T47D (cell line): ENCODE results near the gene ULBP1.
"Not testable (repeated sequence)": the region's sequence is repeated elsewhere in the genome, so short reads cannot be mapped to it uniquely, and the experiment has no call there.

Source experiments
- DNase-seq, 2 experiments: peaks; one replicate each; pipeline versions ENCODE4 v3.0.0 to v3.0.0-alpha.2; 2011 to 2012; ENCODE audit warnings: low read depth in 1 of 2, low spot score in 1 of 2
- JUND ChIP-seq: IDR thresholded peaks from 2 replicates; pipeline ENCODE4 v1.6.1; 2012; ENCODE audit warnings: low read depth
- in situ Hi-C: cut with HindIII; loops from 2 replicates; pipeline ENCODE4 v1.10.0; 2016; ENCODE audit warnings: low sequenced_read_pairs, low pct_unique_long_range_greater_than_20kb

The ULBP1 gene

DNA sequence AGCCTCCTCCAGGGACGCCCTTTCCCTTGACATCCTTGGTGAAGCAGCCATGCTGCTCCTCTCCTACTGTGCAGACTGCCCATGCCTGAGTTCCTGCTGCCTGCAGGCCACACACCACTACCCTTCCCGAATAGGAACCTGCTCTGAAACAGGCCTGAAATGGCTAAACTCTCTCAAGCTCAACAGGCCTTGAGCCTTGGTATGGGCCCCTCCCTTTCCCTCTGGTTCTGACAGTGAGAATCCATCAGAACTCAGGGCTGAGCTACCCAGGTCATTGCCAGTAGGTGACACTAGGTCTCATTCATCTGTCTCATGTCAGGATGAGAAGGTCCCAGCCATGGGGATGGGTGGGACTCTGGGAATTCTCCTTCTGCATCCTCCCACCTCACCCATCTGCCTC lies 35.9 kb downstream of the ULBP1 start:
- TF ChIP-seq JUND: no peak
- in situ Hi-C loops: no loop called here
- DNase-seq: no peak

DNA sequence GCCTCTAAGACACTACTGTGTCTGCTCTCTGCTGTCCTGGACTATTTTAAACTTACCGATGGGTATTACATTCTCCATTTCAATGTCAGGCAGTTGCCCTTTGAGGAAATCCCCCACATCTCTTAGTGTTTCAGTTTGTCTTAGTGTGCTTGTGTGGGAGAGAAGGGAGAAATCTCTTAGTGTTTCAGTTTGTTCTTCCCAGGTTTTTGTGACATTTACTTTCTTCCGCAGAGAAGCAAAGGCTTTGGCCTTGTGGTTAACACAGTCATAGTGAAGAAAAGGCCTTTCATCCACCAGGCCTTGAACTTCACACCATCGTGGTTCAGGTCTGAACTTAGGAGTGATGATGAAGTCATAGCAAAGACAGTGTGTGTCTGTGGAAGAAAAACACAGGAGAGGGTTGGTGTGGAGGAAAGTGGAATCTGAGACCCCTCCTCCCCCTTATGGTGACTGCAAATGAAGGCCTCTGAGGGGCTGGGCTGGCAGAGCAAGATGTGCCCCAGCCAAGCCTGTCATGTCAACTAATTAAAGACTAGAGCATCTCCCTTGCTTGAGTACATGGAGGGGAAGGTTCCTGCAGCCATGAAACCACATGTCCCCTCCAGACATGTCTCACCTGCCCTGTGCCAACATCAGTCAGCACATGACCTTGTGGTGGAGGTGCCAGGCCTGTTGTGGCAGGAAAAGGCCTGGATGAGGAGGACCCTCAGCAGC lies 37.7 kb downstream of the ULBP1 start:
- no peak for DNase-seq
- in situ Hi-C loops: no loop called here
- TF ChIP-seq JUND: no peak

GRCh38 chr6:150002710-150003109 lies 39.0 kb downstream of the ULBP1 start:
- no peak for DNase-seq
- in situ Hi-C loops: no loop called here
- no peak for TF ChIP-seq JUND

DNA sequence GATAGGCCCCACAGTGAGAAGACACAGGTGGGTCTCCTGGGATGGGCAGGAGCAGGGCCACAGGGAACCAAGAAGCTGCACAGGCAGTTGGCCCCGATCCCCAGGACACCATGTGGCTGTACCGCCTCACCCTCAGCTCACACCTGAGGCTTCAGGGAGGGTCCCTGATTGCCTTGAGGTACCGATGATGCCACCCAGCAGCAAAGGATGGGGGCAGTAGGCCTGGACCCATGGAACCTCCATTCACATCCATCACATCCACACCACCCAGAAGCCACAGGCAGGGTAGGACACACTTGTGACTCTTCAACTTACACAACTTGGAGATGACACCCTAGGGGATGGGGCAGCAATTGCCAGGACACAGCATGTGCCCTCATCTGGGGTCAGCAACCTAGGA lies 39.9 kb downstream of the ULBP1 start:
- in situ Hi-C loops: not testable (repeated sequence)

DNA sequence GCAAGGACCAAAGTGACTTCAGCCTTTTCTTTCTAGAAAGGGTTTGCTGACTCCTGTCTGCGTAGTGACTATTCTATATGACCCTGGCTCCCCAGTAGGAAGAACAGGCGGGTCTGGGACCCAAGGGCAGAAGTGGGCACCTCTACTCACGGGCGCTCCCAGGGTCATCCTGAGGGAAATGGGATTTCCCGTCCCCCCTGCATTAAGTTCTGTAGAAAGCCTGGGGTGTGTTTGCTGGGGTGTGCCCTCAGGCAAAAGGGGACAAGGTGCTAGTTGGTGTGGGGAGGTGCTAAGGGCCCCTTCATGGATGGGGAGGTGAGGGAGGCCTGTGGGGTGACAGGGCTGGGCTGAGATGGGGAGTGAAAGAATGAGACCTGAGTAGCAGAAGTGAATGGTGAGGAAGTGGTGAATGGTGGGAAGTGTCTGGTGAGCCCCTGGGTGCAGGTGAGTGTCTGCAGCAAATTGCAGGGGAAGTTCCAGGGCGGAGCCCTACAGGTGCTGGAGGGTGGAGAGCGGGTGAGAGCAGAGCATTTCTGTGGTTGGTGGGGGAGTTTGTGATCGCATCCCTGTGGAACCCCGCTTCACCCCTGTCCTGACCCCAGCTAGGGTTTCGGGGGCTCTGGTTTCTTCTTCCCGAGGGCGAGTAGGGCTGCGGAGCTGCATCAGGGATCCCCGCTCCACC lies 40.5 kb downstream of the ULBP1 start:
- in situ Hi-C loops: no loop called here
- TF ChIP-seq JUND: no peak
- no peak for DNase-seq

More for the DNA sequence above, 39.9 kb downstream of the ULBP1 start:
- not testable (repeated sequence) for DNase-seq

DNA sequence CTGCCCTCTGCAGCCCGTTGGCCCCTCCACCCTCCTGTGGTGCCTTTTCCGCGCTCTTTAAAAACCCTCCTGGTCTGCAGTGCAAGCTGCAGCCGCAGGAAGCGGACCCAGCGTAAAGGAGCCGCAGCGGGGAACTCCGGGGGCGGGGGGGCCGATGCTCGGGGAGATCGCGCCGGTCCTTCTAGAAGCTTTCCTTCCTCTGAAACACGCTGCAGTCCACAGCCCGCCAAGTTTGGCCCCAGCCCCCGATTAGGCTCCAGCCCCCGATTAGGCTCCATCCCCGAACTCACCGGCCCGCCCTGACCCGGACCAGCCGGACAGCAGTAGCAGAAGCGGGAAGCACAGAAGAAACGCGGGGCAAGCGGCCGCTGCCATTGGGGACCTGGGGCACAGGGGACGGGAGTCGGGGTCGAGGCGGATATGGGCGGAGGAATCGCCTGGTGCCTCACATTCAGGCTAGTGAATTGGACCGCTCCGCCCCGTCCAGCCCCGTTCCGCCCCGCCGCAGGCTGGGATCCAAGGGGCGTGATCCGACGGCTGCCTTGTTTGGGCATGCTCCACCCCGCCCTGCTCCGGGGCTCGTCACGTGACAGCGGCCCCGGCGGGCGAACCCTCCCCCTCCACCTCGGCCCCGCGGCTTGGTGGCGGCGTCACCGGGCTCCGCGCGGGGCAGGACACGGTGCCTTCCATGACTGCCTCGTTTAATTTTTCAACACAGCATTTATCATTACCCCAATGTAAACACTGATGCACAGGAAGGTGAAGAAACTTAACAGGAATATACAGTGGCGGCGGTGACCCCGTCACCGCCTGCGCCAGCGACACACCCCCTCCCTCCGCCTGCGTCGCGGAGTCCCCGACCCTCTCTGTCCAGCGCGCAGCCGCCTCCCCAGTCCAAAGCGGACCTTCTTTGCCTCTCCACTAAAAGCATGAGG lies 41.3 kb downstream of the ULBP1 start:
- DNase-seq: peak; percentile 92
- in situ Hi-C loops: no loop called here
- no peak for TF ChIP-seq JUND

GRCh38 chr6:150005761-150006651 lies 42.3 kb downstream of the ULBP1 start:
- in situ Hi-C loops: no loop called here
- TF ChIP-seq JUND: no peak
- no peak for DNase-seq

DNA sequence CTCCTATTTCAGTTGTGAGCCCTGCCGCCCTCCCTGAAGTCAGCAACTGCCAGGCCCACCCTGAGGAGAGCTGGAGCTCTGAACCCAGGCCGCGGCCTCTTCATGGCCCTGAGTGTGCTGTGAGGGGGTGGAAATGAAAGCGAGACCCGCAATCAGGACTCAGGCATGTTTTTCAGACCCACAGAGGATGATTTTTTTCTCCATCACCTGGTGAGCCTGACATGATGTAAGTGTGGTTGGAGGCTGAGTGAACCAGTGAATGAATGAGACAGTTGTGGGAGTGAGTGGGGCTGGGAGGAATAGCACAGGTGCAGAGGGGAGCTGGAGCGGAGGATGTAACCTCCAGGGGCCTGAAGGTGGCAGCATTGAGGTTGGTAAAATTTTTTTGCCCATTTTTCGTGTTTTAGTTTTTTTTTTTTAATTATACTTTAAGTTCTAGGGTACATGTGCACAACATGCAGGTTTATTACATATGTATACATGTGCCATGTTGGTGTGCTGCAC lies 43.3 kb downstream of the ULBP1 start:
- TF ChIP-seq JUND: no peak
- in situ Hi-C loops: no loop called here
- DNase-seq: no peak

GRCh38 chr6:150008588-150008987 lies 44.8 kb downstream of the ULBP1 start:
- in situ Hi-C loops: no loop called here
- no peak for DNase-seq
- no peak for TF ChIP-seq JUND

GRCh38 chr6:150012846-150013784 lies 49.4 kb downstream of the ULBP1 start:
- DNase-seq, in situ Hi-C loops: not testable (repeated sequence)

- not testable (repeated sequence) for DNase-seq
Measured at GRCh38 chr6:150013785-150014622, 50.3 kb downstream of the ULBP1 start.

GRCh38 chr6:150014623-150015280 lies 51.0 kb downstream of the ULBP1 start:
- DNase-seq: not testable (repeated sequence)

More at GRCh38 chr6:150013785-150014622, 50.3 kb downstream of the ULBP1 start:
- in situ Hi-C loops: not testable (repeated sequence)

DNA sequence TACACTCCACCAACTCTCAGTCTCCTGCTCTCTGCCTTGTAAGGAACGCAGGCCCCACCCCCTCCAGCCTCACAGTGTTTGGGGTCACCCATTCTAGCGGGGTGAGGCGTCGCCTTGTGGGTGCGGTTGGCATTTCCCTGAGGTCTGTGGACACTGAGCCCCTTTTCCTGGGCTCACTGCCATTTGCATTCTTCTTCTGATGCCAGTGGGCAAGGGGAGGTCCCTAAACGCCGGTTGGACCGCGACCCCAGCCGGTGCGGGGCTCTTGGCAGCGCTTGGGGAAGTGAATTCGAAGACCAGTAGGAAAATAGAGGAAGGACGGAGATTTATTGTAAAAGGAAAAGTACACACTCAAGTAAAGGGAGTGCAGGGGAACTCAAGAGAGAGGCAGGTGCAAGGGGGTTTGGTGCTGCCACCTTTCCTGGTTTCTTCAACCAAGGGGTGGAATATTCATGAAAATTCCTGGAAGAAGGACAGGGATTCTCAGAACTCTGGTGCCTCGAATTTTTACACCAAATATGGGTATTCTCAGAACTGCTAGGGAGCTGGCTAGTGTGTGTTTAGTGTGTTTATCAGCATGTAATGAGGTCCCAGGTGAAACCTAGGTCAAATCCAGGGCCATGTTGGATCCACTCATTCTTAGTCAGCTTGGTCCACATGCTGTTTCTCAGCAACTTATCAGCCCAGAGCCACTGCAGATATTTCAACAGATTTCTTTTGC lies 51.7 kb downstream of the ULBP1 start:
- DNase-seq: peak in 1 of 2 experiments; percentile 34
- in situ Hi-C loops: not testable (repeated sequence)

More at GRCh38 chr6:150014623-150015280, 51.0 kb downstream of the ULBP1 start:
- in situ Hi-C loops: not testable (repeated sequence)
